ENCODE results near the gene RXFP4. TPM values are rescaled to one million over a fixed set of nuclear protein-coding genes. Genes with fewer than 3 reads are reported as not detected.

The RXFP4 gene
- polyA plus RNA-seq, 1 donor (not counting 4 experiments of a cell fraction or from before 2014, with no cell fraction given) = not detected

GRCh38 chr1:155931332-155932038 lies 10.0 kb upstream of the RXFP4 start:
- Histone ChIP-seq H3K4me1 (ENCODE audit: control insufficient read depth, extremely low read depth, insufficient read depth, low read length) (peaks cover 38% of the 10 kb centered on the region), H4K20me1 (ENCODE audit: control insufficient read depth, extremely low read depth, insufficient read depth, low read length) (peaks cover 5% of the 10 kb centered on the region), H3K4me2 (ENCODE audit: control insufficient read depth, extremely low read depth, insufficient read depth, low read depth, low read length) (peak overlapping the region; percentile 88), H3K9ac (ENCODE audit: control insufficient read depth, extremely low read depth, insufficient read depth, low read length) (peak overlapping the region; percentile 28), H3K27me3 (ENCODE audit: control insufficient read depth, extremely low read depth, insufficient read depth, low read length) (no peaks in the 10 kb centered on the region), H3K9me1 (ENCODE audit: control insufficient read depth, extremely low read depth, insufficient read depth, low read length) (peaks cover 3% of the 10 kb centered on the region), H3K9me3 (ENCODE audit: control insufficient read depth, low read depth, low read length) (no peaks in the 10 kb centered on the region), H3K4me3 (ENCODE audit: control insufficient read depth in 2 of 3, extremely low read depth in 1 of 3, insufficient read depth in 2 of 3, low read depth in 1 of 3, low read length in 3 of 3) (peak overlapping the region; percentile 12 to 93 (median 15)), H3K36me3 (ENCODE audit: control insufficient read depth in 2 of 2, extremely low read depth in 1 of 2, insufficient read depth in 2 of 2, low read length in 2 of 2) (peaks cover 15 to 42% of the 10 kb centered on the region in 2 experiments), H3K79me2 (ENCODE audit: control insufficient read depth, insufficient read depth, low read length) (peaks cover 68% of the 10 kb centered on the region), H3K27ac (ENCODE audit: control insufficient read depth, insufficient read depth, low read length) (peak overlapping the region; percentile 96), H2AFZ (ENCODE audit: control insufficient read depth, low read length) (no peak overlapping the region)
- no peak for TF ChIP-seq EZH2 (IDR thresholded peaks at IDR 0.05; ENCODE audit: low read length)
- TF ChIP-seq CTCF (optimal IDR thresholded peaks at IDR 0.05 in 1 of 3, IDR thresholded peaks at IDR 0.05 in 1 of 3, conservative IDR thresholded peaks at IDR 0.05 in 1 of 3; ENCODE audit: extremely low read depth in 1 of 3, insufficient read depth in 2 of 3, low read length in 3 of 3) = no peak
- dilution Hi-C loops (cut with MboI; ENCODE audit: extremely low pct_ligation_motif_present, low sequenced_read_pairs) = no loop called here
- DNase-seq (ENCODE audit: low read depth, low spot score) (no peak), FAIRE-seq (no peak)

- TF ChIP-seq CTCF (optimal IDR thresholded peaks at IDR 0.05 in 1 of 3, IDR thresholded peaks at IDR 0.05 in 1 of 3, conservative IDR thresholded peaks at IDR 0.05 in 1 of 3; ENCODE audit: extremely low read depth in 1 of 3, insufficient read depth in 2 of 3, low read length in 3 of 3) = no peak
- TF ChIP-seq EZH2 (IDR thresholded peaks at IDR 0.05; ENCODE audit: low read length) = no peak
- DNase-seq (ENCODE audit: low read depth, low spot score) (no peak), FAIRE-seq (no peak)
- Histone ChIP-seq H3K4me2 (ENCODE audit: control insufficient read depth, extremely low read depth, insufficient read depth, low read depth, low read length) (peak overlapping the region; percentile 88), H3K9ac (ENCODE audit: control insufficient read depth, extremely low read depth, insufficient read depth, low read length) (peak overlapping the region; percentile 66), H3K4me3 (ENCODE audit: control insufficient read depth in 2 of 3, extremely low read depth in 1 of 3, insufficient read depth in 2 of 3, low read depth in 1 of 3, low read length in 3 of 3) (peak overlapping the region; percentile 12 to 93 (median 87)), H3K79me2 (ENCODE audit: control insufficient read depth, insufficient read depth, low read length) (peaks cover 62% of the 10 kb centered on the region), H2AFZ (ENCODE audit: control insufficient read depth, low read length) (no peak overlapping the region), H3K9me1 (ENCODE audit: control insufficient read depth, extremely low read depth, insufficient read depth, low read length) (peaks cover 3% of the 10 kb centered on the region), H4K20me1 (ENCODE audit: control insufficient read depth, extremely low read depth, insufficient read depth, low read length) (peaks cover 5% of the 10 kb centered on the region), H3K27ac (ENCODE audit: control insufficient read depth, insufficient read depth, low read length) (peak overlapping the region; percentile 96), H3K36me3 (ENCODE audit: control insufficient read depth in 2 of 2, extremely low read depth in 1 of 2, insufficient read depth in 2 of 2, low read length in 2 of 2) (peaks cover 9 to 36% of the 10 kb centered on the region in 2 experiments), H3K9me3 (ENCODE audit: control insufficient read depth, low read depth, low read length) (no peaks in the 10 kb centered on the region), H3K4me1 (ENCODE audit: control insufficient read depth, extremely low read depth, insufficient read depth, low read length) (peaks cover 38% of the 10 kb centered on the region), H3K27me3 (ENCODE audit: control insufficient read depth, extremely low read depth, insufficient read depth, low read length) (no peaks in the 10 kb centered on the region)
- dilution Hi-C loops (cut with MboI; ENCODE audit: extremely low pct_ligation_motif_present, low sequenced_read_pairs) = no loop called here
These were observed 9.4 kb upstream of the RXFP4 start for GRCh38 chr1:155932081-155932480.

Data from keratinocyte (primary cell).